MM.1S (cell line): ENCODE measurements around the gene SCRN2.

Experiments used
- DNase-seq: peaks from one replicate; pipeline ENCODE4 v3.0.0-alpha.2; 2015
- H2AFZ ChIP-seq: fragments of 300-600 bp; sonication (generic); 2 replicates; pipeline ENCODE4 v1.6.0; 2016; ENCODE audit warnings: antibody characterized with exemption, low read length
- H3F3A ChIP-seq: fragments of 300-600 bp; sonication (generic); 2 replicates; pipeline ENCODE4 v1.6.1; 2016; ENCODE audit warnings: mild to moderate bottlenecking, antibody characterized with exemption, low read length, moderate library complexity, mixed read lengths; ENCODE audit not compliant: insufficient read depth
- H3K27ac ChIP-seq: fragments of 300-600 bp; sonication (generic); 2 replicates; pipeline ENCODE4 v1.5.1; 2016; ENCODE audit warnings: mild to moderate bottlenecking, low read length
- H3K27me3 ChIP-seq: fragments of 300-600 bp; sonication (generic); replicated peaks from 2 replicates; pipeline ENCODE4 v1.6.0; 2016; ENCODE audit warnings: low read length; ENCODE audit not compliant: insufficient read depth
- H3K36me3 ChIP-seq: fragments of 300-600 bp; sonication (generic); replicated peaks from 2 replicates; pipeline ENCODE4 v1.6.1; 2016; ENCODE audit warnings: mild to moderate bottlenecking, low read length, mixed read lengths; ENCODE audit not compliant: insufficient read depth
- H3K4me1 ChIP-seq: fragments of 300-600 bp; sonication (generic); 2 replicates; pipeline ENCODE4 v1.6.1; 2016; ENCODE audit warnings: low read length, mixed read lengths
- H3K4me2 ChIP-seq: fragments of 300-600 bp; sonication (generic); 2 replicates; pipeline ENCODE4 v1.6.0; 2016; ENCODE audit warnings: low read depth, low read length
- H3K4me3 ChIP-seq: fragments of 300-600 bp; sonication (generic); 2 replicates; pipeline ENCODE4 v1.5.1; 2016; ENCODE audit warnings: low read length, mixed read lengths
- H3K79me2 ChIP-seq: fragments of 300-600 bp; sonication (generic); 2 replicates; pipeline ENCODE4 v1.6.1; 2016; ENCODE audit warnings: mixed run types, low read length, mixed read lengths
- H3K9ac ChIP-seq: fragments of 300-600 bp; sonication (generic); 2 replicates; pipeline ENCODE4 v1.6.1; 2016; ENCODE audit warnings: low read length, mixed read lengths
- H3K9me2 ChIP-seq: fragments of 300-600 bp; sonication (generic); replicated peaks from 2 replicates; pipeline ENCODE4 v1.6.1; 2016; ENCODE audit warnings: mild to moderate bottlenecking, low read length, mixed read lengths; ENCODE audit not compliant: insufficient read depth
- H3K9me3 ChIP-seq: fragments of 300-600 bp; sonication (generic); replicated peaks from 2 replicates; pipeline ENCODE4 v1.6.1; 2016; ENCODE audit warnings: mild to moderate bottlenecking, low read length, mixed read lengths; ENCODE audit not compliant: insufficient read depth
- H4K20me1 ChIP-seq: fragments of 300-600 bp; sonication (generic); 2 replicates; pipeline ENCODE4 v1.6.1; 2016; ENCODE audit warnings: mild to moderate bottlenecking, low read length, moderate library complexity, mixed read lengths; ENCODE audit not compliant: insufficient read depth
- CTCF ChIP-seq: fragments of 300-600 bp; sonication (generic); IDR thresholded peaks from 2 replicates; pipeline ENCODE4 v1.5.1; 2016; ENCODE audit warnings: antibody characterized with exemption, low read length, mixed read lengths
- EZH2 ChIP-seq: fragments of 300-600 bp; sonication (generic); optimal IDR thresholded peaks from 2 replicates; pipeline ENCODE3; 2017; ENCODE audit warnings: low read depth, mild to moderate bottlenecking, antibody characterized with exemption, low read length, mixed read lengths
- EZH2phosphoT487 ChIP-seq: fragments of 300-600 bp; sonication (generic); IDR thresholded peaks from 2 replicates; pipeline ENCODE4 v1.6.1; 2018; ENCODE audit warnings: antibody characterized with exemption, low read length

The SCRN2 gene

DNA sequence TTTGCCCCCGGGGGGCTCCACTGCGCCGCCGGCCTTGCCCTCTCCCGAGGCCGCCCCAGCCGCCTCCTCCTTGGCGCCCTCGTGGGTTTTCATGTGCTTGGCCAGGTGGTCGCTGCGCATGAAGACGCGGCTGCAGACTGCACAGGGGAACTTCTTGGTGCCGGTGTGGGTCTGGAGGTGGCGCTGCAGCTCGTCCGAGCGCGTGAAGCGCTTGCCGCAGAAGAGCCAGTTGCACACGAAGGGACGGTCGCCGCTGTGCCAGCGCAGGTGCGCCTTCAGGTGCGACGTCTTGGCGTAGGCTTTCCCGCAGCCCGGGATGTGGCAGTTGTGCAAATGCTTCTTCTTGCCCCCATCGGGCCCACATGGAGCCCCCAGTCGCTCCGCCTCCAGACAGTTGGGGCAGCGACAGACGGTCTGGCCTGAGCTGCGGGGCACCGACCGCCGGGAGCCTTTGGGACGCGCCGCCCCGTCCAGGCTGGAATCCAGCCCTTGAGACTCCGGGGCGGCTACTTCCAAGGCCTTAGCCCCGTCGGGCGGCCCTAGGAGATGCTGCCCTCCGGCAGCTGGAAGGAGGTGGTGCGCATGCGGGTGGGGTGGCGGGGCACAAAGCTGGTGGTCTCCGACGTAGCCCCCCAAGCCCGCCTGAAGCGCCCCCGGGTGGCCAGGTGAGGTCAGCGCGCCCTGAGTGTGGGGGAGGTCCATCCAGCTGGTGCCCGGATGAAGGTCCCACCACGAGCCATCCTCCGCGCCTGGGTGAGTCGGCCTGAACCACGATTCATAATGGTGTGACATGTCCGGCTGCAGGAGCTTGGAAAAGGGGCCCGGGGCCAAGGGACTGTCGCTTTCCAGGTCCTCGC is 6.5 kb upstream of the SCRN2 start:
- no peaks in the 10 kb centered on the region for H3K9me3 ChIP-seq
- no peaks in the 10 kb centered on the region for H3K36me3 ChIP-seq
- H3K27ac ChIP-seq, result no peak overlapping the region
- H4K20me1 ChIP-seq, result no peaks in the 10 kb centered on the region
- H3K9me2 ChIP-seq, result no peaks in the 10 kb centered on the region
- no peak overlapping the region for H2AFZ ChIP-seq
- peak overlapping the region; percentile 19; the same call in 1 of the 2 replicates for H3K4me2 ChIP-seq
- peak; percentile 40 for TF ChIP-seq CTCF
- no peak for TF ChIP-seq EZH2
- TF ChIP-seq EZH2phosphoT487, result no peak
- H3K9ac ChIP-seq, result no peak overlapping the region
- 0 out of 2 replicates have a peak, but pooled peaks cover 4% of the 10 kb centered on the region for H3K4me1 ChIP-seq
- H3K79me2 ChIP-seq, result no peaks in the 10 kb centered on the region
- no peak overlapping the region for H3K4me3 ChIP-seq
- peaks cover 77% of the 10 kb centered on the region for H3K27me3 ChIP-seq
- no peaks in the 10 kb centered on the region for H3F3A ChIP-seq
- peak; percentile 37 for DNase-seq

DNA sequence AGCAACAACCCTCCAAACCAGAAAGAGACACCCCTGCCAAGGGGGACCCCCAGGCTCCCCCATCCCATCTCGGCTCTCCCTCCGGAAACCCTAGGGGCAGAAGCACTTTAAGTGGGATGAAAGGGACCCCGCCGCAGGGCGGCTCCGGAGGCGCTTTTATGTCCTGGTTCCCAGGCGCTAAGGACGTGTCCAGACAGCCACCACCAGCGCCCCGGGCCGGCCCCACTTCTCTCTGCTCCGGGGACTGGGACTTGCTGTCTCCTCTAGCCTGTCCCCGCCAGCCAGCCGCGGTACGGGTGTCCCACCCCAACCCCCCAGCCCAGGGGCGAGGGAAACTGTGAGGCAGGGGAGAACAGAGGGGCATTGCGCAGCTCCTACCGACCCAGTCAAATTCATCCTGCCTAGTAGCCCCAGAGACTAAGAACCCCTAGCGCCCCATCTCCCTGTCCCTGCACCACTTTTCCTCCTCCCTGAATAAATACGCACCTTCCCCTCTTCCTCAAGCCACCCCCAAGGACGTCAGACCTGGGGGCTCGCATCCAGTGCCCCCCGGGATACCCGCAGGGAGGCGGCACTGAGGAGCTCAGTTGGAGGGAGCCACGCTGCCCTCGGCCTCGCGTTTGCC is 5.8 kb upstream of the SCRN2 start:
- Histone ChIP-seq H2AFZ (no peak overlapping the region), H3F3A (peaks cover 6% of the 10 kb centered on the region; the same call in 1 of the 2 replicates), H3K27ac (no peak overlapping the region), H3K4me1 (peaks cover 9% of the 10 kb centered on the region), H3K4me3 (no peak overlapping the region), H4K20me1 (no peaks in the 10 kb centered on the region), H3K9me3 (no peaks in the 10 kb centered on the region), H3K27me3 (peaks cover 70% of the 10 kb centered on the region), H3K9ac (no peak overlapping the region), H3K36me3 (no peaks in the 10 kb centered on the region), H3K4me2 (peak overlapping the region; percentile 19; the same call in 1 of the 2 replicates), H3K79me2 (no peaks in the 10 kb centered on the region), H3K9me2 (no peaks in the 10 kb centered on the region)
- no peak for DNase-seq
- peak; percentile 78 for TF ChIP-seq EZH2
- TF ChIP-seq CTCF, result no peak
- TF ChIP-seq EZH2phosphoT487, result peak; percentile 72; the same call in 1 of the 2 replicates

DNA sequence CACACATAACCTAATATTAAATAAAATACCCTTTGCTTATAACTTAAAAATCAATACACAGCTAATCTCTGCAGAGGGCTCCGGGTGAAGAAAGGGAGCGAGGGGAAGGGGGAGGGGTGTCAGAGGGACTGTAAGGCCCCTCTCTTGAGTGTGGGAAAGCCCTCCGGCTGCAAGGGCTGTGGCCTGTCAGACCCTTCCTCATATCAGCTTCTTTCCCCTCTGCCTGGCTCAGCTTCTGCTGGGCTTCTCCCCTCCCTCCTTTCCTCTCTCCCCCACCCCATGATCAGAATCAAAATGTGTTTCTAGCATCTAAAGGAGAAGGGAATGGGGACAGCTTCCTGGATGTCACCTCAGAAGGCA is 4.6 kb upstream of the SCRN2 start:
- DNase-seq, result no peak
- H2AFZ ChIP-seq, result no peak overlapping the region
- no peaks in the 10 kb centered on the region for H4K20me1 ChIP-seq
- H3K4me3 ChIP-seq, result no peak overlapping the region
- H3K9ac ChIP-seq, result no peak overlapping the region
- no peaks in the 10 kb centered on the region for H3K36me3 ChIP-seq
- no peak overlapping the region for H3K27ac ChIP-seq
- no peaks in the 10 kb centered on the region for H3K79me2 ChIP-seq
- TF ChIP-seq CTCF (no peak), EZH2phosphoT487 (no peak), EZH2 (no peak)
- peaks cover 6% of the 10 kb centered on the region; the same call in 1 of the 2 replicates for H3F3A ChIP-seq
- no peak overlapping the region for H3K4me2 ChIP-seq
- H3K9me2 ChIP-seq, result no peaks in the 10 kb centered on the region
- peaks cover 15% of the 10 kb centered on the region for H3K4me1 ChIP-seq
- H3K9me3 ChIP-seq, result no peaks in the 10 kb centered on the region
- H3K27me3 ChIP-seq, result peaks cover 62% of the 10 kb centered on the region
